K562 (cell line): ENCODE results near the gene PCDHA9.

Source experiments
- ATF1 ChIP-seq, 2 experiments: fragments of 450-650 bp in 1 of 2; IDR thresholded peaks; 2 replicates each; pipeline ENCODE4 v1.6.1; 2016; ENCODE audit warnings: missing compliant biosample characterization in 1 of 2, missing genetic modification characterization in 1 of 2
- BRCA1 ChIP-seq, 2 experiments: fragments of 450-650 bp in 1 of 2; sonication (generic) in 1 of 2; formaldehyde crosslinking in 1 of 2; IDR thresholded peaks; 2 replicates each; pipeline versions ENCODE4 v1.5.0 to v1.6.1; 2017 to 2020; ENCODE audit warnings: mild to moderate bottlenecking in 1 of 2, missing genetic modification reagents in 1 of 2
- CEBPB ChIP-seq: fragments of 450-650 bp; IDR thresholded peaks from 2 replicates; pipeline ENCODE4 v1.6.1; 2016; ENCODE audit warnings: missing genetic modification characterization, missing compliant biosample characterization
- EZH2 ChIP-seq: IDR thresholded peaks from 2 replicates; pipeline ENCODE4 v1.6.1; 2012; ENCODE audit warnings: low read depth, mild to moderate bottlenecking, inconsistent platforms, low read length, borderline replicate concordance
- L3MBTL2 ChIP-seq: fragments of 450-650 bp; IDR thresholded peaks from 2 replicates; pipeline ENCODE4 v1.6.1; 2016; ENCODE audit warnings: mild to moderate bottlenecking, moderate library complexity
- MCM2 ChIP-seq: fragments of 450-650 bp; IDR thresholded peaks from 2 replicates; pipeline ENCODE4 v1.6.1; 2017; ENCODE audit warnings: low read depth, mild to moderate bottlenecking
- NBN ChIP-seq: fragments of 450-650 bp; IDR thresholded peaks from 2 replicates; pipeline ENCODE4 v1.6.1; 2016; ENCODE audit warnings: low read depth, mild to moderate bottlenecking
- RBM25 ChIP-seq: fragments of 200-400 bp; formaldehyde crosslinking; IDR thresholded peaks from 2 replicates; pipeline ENCODE4 v1.6.1; 2018; ENCODE audit warnings: low read length, low read depth, moderate library complexity; ENCODE audit not compliant: severe bottlenecking
- ZNF232 ChIP-seq: sonication (generic); formaldehyde crosslinking; IDR thresholded peaks from 2 replicates; pipeline ENCODE4 v1.8.0; 2022; ENCODE audit warnings: mild to moderate bottlenecking, missing genetic modification reagents
- ZNF764 ChIP-seq: fragments of 250-450 bp; sonication (Bioruptor Pico); IDR thresholded peaks from 2 replicates; pipeline ENCODE4 v1.4.0; 2020; ENCODE audit warnings: low read depth, mild to moderate bottlenecking, moderate library complexity
- TF ChIP-seq, protein P1 (sequence below), 3 experiments: IDR thresholded peaks in 2 of 3; conservative IDR thresholded peaks in 1 of 3; 2 replicates each; pipeline ENCODE4 v1.5.1; 2011 to 2012; ENCODE audit warnings: low read length in 3 of 3, mild to moderate bottlenecking in 3 of 3, control low read depth in 2 of 3, improper control_type of control experiment in 1 of 3, inconsistent platforms in 1 of 3, low read depth in 1 of 3, mixed read lengths in 1 of 3, moderate library complexity in 1 of 3; ENCODE audit not compliant: insufficient read depth in 2 of 3
- TF ChIP-seq, protein P2 (sequence below): sonication (generic); formaldehyde crosslinking; IDR thresholded peaks from 2 replicates; pipeline ENCODE4 v1.8.0; 2023; ENCODE audit warnings: mild to moderate bottlenecking, missing genetic modification reagents
- TF ChIP-seq, protein P3 (sequence below): fragments of 250-450 bp; sonication (Bioruptor Pico); IDR thresholded peaks from 2 replicates; pipeline ENCODE4 v1.4.0; 2020; ENCODE audit warnings: mild to moderate bottlenecking
- TF ChIP-seq, protein P4 (sequence below): IDR thresholded peaks from 3 replicates; pipeline ENCODE4 v1.6.1; 2011; ENCODE audit warnings: borderline replicate concordance, mild to moderate bottlenecking, moderate library complexity; ENCODE audit not compliant: insufficient read length; ENCODE audit errors: extremely low read depth

DNA sequence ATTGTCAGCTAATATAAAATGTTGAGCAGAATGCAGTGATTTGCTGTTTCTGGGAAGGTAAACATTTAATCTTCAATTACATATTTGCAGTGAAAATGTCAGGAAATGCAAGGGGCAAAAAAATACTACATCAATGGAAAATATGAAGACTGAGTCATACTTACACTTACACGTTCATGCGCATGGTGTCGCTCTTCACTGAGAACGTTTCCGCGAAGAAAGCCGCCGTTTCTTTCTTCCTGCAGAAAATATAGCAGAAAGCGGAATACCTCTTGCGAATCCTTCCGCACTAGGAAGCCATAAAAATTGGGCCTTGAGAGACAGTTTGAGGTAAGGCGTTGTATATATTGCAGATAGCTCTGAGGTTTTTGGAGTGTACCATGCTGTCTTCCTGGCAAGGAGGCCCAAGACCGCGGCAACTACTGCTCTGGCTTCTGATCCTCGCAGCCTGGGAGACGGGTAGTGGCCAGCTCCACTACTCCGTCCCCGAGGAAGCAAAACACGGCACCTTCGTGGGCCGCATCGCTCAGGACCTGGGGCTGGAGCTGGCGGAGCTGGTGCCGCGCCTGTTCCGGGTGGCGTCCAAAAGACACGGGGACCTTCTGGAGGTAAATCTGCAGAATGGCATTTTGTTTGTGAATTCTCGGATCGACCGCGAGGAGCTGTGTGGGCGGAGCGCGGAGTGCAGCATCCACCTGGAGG is 33.9 kb downstream of the PCDHA9 start, which contains the start of gene PCDHA13:
- TF ChIP-seq CEBPB (tag) (no peak), RBM25 (no peak), EZH2 (no peak), L3MBTL2 (no peak), ZNF764 (CRISPR knock-in tag) (no peak), ATF1 (CRISPR knock-in tag; IDR thresholded peaks at IDR 0.05) (no peak), ATF1 (tag; IDR thresholded peaks at IDR 0.05) (no peak), NBN (no peak), BRCA1 (IDR thresholded peaks at IDR 0.05) (no peak), BRCA1 (CRISPR knock-in tag; IDR thresholded peaks at IDR 0.05) (no peak), MCM2 (no peak), ZNF232 (CRISPR knock-in tag) (no peak)
- TF ChIP-seq, protein P1, sequence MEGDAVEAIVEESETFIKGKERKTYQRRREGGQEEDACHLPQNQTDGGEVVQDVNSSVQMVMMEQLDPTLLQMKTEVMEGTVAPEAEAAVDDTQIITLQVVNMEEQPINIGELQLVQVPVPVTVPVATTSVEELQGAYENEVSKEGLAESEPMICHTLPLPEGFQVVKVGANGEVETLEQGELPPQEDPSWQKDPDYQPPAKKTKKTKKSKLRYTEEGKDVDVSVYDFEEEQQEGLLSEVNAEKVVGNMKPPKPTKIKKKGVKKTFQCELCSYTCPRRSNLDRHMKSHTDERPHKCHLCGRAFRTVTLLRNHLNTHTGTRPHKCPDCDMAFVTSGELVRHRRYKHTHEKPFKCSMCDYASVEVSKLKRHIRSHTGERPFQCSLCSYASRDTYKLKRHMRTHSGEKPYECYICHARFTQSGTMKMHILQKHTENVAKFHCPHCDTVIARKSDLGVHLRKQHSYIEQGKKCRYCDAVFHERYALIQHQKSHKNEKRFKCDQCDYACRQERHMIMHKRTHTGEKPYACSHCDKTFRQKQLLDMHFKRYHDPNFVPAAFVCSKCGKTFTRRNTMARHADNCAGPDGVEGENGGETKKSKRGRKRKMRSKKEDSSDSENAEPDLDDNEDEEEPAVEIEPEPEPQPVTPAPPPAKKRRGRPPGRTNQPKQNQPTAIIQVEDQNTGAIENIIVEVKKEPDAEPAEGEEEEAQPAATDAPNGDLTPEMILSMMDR (IDR thresholded peaks at IDR 0.05 in 2 of 3, conservative IDR thresholded peaks at IDR 0.05 in 1 of 3; ENCODE audit: insufficient read depth in 2 of 3, low read depth in 1 of 3, low read length in 3 of 3): no peak
- TF ChIP-seq, protein P2, sequence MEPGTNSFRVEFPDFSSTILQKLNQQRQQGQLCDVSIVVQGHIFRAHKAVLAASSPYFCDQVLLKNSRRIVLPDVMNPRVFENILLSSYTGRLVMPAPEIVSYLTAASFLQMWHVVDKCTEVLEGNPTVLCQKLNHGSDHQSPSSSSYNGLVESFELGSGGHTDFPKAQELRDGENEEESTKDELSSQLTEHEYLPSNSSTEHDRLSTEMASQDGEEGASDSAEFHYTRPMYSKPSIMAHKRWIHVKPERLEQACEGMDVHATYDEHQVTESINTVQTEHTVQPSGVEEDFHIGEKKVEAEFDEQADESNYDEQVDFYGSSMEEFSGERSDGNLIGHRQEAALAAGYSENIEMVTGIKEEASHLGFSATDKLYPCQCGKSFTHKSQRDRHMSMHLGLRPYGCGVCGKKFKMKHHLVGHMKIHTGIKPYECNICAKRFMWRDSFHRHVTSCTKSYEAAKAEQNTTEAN: no peak
- TF ChIP-seq, protein P3, sequence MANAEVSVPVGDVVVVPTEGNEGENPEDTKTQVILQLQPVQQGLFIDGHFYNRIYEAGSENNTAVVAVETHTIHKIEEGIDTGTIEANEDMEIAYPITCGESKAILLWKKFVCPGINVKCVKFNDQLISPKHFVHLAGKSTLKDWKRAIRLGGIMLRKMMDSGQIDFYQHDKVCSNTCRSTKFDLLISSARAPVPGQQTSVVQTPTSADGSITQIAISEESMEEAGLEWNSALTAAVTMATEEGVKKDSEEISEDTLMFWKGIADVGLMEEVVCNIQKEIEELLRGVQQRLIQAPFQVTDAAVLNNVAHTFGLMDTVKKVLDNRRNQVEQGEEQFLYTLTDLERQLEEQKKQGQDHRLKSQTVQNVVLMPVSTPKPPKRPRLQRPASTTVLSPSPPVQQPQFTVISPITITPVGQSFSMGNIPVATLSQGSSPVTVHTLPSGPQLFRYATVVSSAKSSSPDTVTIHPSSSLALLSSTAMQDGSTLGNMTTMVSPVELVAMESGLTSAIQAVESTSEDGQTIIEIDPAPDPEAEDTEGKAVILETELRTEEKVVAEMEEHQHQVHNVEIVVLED (CRISPR knock-in tag): no peak
- TF ChIP-seq, protein P4, sequence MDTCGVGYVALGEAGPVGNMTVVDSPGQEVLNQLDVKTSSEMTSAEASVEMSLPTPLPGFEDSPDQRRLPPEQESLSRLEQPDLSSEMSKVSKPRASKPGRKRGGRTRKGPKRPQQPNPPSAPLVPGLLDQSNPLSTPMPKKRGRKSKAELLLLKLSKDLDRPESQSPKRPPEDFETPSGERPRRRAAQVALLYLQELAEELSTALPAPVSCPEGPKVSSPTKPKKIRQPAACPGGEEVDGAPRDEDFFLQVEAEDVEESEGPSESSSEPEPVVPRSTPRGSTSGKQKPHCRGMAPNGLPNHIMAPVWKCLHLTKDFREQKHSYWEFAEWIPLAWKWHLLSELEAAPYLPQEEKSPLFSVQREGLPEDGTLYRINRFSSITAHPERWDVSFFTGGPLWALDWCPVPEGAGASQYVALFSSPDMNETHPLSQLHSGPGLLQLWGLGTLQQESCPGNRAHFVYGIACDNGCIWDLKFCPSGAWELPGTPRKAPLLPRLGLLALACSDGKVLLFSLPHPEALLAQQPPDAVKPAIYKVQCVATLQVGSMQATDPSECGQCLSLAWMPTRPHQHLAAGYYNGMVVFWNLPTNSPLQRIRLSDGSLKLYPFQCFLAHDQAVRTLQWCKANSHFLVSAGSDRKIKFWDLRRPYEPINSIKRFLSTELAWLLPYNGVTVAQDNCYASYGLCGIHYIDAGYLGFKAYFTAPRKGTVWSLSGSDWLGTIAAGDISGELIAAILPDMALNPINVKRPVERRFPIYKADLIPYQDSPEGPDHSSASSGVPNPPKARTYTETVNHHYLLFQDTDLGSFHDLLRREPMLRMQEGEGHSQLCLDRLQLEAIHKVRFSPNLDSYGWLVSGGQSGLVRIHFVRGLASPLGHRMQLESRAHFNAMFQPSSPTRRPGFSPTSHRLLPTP: no peak
